NCI-H1930 (cell line): ENCODE results near the gene AKAP17A.

Source experiments
- DNase-seq, 2 experiments: peaks; one replicate each; lab custom pipeline; 2025; lab: John Stamatoyannopoulos, UW

AKAP17A gene

GRCh38 chrX:1582686-1583437, 8.5 kb upstream of the AKAP17A start:
- DNase-seq = no peak

GRCh38 chrX:1584237-1585011, 7.0 kb upstream of the AKAP17A start:
- no peak for DNase-seq

- DNase-seq = no peak
Observed at GRCh38 chrX:1587161-1587560, 4.2 kb upstream of the AKAP17A start.

- no peak for DNase-seq
Observed at GRCh38 chrX:1589356-1590130, 1.9 kb upstream of the AKAP17A start.

- no peak for DNase-seq
Observed at GRCh38 chrX:1591863-1592469, 562 bp downstream of the AKAP17A start.

- DNase-seq = no peak
Observed at GRCh38 chrX:1592470-1593142, 1.2 kb downstream of the AKAP17A start.

GRCh38 chrX:1593286-1594271, 2.2 kb downstream of the AKAP17A start:
- no peak for DNase-seq

GRCh38 chrX:1595711-1596060, 4.3 kb downstream of the AKAP17A start:
- no peak for DNase-seq

- DNase-seq = no peak
Observed at GRCh38 chrX:1596676-1597344, 5.4 kb downstream of the AKAP17A start.

GRCh38 chrX:1597345-1598020, 6.1 kb downstream of the AKAP17A start:
- no peak for DNase-seq

- no peak for DNase-seq
Observed at GRCh38 chrX:1598021-1598875, 6.8 kb downstream of the AKAP17A start.

- DNase-seq = no peak
Observed at GRCh38 chrX:1598876-1599790, 7.7 kb downstream of the AKAP17A start.

GRCh38 chrX:1599791-1600405, 8.5 kb downstream of the AKAP17A start:
- DNase-seq = no peak

GRCh38 chrX:1600406-1601050, 9.1 kb downstream of the AKAP17A start:
- DNase-seq = no peak

GRCh38 chrX:1601051-1601767, 9.8 kb downstream of the AKAP17A start:
- no peak for DNase-seq

- DNase-seq = no peak
Observed at GRCh38 chrX:1601768-1602085, 10.3 kb downstream of the AKAP17A start.
